Epithelial cell of esophagus (primary cell): ENCODE results near the gene PLSCR4.

Source experiments
- DNase-seq: peaks from one replicate; pipeline ENCODE4 v3.0.0; 2010; ENCODE audit warnings: low read depth
- H3K4me3 ChIP-seq: 2 replicates; pipeline ENCODE4 v1.5.1; 2011; ENCODE audit warnings: mild to moderate bottlenecking, low read length, control low read depth
- TF ChIP-seq, protein P1 (sequence below): IDR thresholded peaks from 2 replicates; pipeline ENCODE4 v1.5.1; 2011; ENCODE audit warnings: low read depth, mild to moderate bottlenecking, low read length, control low read depth, inconsistent platforms; ENCODE audit not compliant: insufficient read depth; ENCODE audit errors: missing control alignments

The PLSCR4 gene

DNA sequence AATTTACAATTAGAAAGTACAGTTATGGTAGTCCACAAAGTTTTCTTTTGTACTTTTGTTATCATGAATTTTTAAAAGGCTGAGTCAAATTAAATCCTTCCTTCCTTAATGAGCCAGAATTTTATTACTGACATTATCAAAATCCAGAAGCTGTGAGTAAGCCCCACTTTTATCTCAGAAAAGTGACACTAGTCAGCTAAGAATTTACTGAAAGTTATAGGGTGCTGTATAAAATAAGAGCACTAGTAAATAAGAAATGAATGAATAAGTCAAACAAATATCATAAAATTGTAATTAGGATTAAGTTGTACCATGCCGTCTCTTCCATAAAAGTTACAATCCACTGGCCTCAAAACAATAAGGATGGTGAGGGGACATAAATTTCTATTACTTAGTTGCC, 105.3 kb downstream of the PLSCR4 start:
- no peak for DNase-seq
- TF ChIP-seq, protein P1, sequence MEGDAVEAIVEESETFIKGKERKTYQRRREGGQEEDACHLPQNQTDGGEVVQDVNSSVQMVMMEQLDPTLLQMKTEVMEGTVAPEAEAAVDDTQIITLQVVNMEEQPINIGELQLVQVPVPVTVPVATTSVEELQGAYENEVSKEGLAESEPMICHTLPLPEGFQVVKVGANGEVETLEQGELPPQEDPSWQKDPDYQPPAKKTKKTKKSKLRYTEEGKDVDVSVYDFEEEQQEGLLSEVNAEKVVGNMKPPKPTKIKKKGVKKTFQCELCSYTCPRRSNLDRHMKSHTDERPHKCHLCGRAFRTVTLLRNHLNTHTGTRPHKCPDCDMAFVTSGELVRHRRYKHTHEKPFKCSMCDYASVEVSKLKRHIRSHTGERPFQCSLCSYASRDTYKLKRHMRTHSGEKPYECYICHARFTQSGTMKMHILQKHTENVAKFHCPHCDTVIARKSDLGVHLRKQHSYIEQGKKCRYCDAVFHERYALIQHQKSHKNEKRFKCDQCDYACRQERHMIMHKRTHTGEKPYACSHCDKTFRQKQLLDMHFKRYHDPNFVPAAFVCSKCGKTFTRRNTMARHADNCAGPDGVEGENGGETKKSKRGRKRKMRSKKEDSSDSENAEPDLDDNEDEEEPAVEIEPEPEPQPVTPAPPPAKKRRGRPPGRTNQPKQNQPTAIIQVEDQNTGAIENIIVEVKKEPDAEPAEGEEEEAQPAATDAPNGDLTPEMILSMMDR: no peak
- H3K4me3 ChIP-seq: no peak overlapping the region

- H3K4me3 ChIP-seq: no peak overlapping the region
- DNase-seq: peak; percentile 62
- TF ChIP-seq, protein P1: no peak
Observed at GRCh38 chr3:146142757-146143156, 108.1 kb downstream of the PLSCR4 start.
